HG03432 (cell line): Measurements from ENCODE around the gene PHKA1.
"Not testable (repeated sequence)": the region's sequence is repeated elsewhere in the genome, so short reads cannot be mapped to it uniquely, and the experiment has no call there.

Experiments used
- ATAC-seq: cut with Tn5 transposase; IDR thresholded peaks from one replicate; pipeline ENCODE4 v1.9.1; 2021; ENCODE audit warnings: mild to moderate bottlenecking, moderate library complexity; ENCODE audit not compliant: unreplicated experiment

PHKA1 gene

DNA sequence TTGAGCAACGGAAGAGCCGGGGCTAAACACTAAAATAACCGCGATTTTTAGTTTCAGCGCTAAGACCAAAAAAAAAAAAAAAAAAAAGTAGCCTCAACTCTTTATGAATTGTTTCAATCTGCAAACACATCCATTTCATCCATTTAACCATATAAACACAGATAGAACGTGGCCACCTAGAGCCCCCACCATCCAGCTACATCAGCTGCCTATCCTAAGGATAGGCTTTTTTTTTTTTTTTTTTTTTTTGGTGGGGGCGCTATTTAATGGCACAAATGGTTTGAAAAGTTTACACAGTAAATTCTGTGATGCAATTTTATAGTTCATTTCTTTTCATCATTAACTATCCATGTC lies 141.0 kb downstream of the PHKA1 start:
- peak; percentile 37 for ATAC-seq

DNA sequence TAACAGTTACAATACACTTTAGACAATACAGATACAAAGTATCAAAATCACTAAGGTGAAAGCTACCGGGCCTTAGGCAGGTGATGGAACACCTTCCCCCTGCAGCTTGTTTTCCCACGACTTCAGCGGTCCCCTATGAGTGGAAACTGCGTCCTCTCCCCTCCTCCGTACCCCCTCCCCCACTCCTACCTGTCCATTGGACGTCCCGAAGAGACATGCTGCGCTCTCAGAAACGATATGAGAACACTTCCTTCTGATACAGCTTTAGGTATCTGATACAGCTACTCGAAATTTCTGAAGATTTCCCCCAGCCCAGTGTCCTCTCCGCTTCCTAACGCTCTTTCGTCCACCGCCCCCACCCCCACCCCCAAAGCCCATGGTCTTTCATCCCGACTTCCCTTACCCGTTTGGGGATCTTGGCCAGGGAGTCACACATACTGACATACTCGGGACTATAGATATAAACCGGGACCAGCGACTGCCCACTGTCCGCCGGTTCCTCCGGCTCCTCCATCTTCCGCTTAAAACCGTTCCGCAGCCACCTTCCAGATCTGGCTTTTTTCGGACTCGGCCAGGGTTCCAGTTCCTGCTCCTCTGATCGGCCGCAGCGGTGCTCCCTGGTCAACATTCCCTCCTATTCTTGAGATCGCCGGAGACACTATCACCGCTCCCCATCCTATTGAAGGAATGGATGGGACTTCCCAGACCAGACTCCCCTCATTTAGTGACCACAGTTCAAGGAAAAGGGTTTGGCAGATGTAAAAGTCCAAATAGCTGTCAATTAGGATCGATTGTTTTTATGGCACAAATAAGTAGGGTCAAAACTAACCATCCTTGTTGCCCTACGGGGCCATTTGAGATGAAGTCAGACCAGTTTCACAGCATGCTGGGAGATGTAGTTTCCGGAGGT lies 141.6 kb downstream of the PHKA1 start, which contains the start of gene HDAC8:
Gene HDAC8 (minus strand): TSS at position 596 of the 910 bp plus-strand sequence. CDS start 82 bp downstream, at position 514.
- ATAC-seq: peak; percentile 97

DNA sequence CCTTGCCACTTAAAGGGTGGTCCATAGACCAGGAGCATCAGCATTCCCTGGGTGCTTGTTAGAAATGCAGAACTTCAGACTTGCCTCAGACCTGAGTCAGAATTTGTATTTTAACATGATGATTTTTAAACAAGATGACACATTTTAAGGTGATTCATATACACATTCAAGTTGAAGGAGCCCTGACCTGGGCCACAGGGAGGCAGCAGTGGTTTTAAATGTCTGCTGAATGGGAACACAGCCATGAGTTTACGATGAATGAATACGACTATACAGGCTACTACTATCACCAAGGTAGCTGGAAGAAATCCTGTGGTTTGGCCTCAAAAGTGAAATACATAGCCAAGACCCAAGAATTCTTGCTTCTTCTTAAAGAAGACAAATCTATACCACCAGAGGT lies 144.3 kb downstream of the PHKA1 start:
- no peak for ATAC-seq

DNA sequence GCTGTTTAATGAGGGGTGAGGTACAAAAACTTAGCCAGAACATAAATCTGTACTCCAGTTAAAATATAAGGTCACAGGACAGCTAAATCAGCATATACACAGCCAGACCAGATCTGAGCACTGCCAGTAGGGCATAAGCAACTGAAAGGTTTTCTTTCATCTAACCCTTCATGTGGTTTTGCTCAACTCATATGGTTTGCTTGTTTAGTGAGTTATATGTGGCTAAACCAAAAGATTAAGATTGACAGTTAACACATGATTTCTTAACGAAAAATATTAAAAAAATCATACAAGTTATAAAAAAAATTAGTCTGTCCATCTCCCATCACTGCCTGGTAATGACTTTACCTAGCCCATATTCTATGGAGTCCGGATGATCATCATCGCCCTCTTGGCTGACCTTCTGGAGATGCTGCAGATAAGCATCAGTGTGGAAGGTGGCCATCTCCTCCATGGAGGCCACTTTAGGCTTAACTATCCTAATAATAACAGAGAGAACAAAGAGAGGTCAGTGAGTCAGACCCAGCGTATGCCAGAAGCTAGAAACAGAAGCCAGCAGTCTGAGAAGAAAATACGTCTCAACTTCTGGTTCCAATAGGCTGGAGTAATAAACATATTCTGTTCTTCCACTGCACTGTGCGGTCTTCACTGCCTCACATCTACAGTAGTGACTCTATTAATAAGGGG lies 145.6 kb downstream of the PHKA1 start:
- no peak for ATAC-seq

DNA sequence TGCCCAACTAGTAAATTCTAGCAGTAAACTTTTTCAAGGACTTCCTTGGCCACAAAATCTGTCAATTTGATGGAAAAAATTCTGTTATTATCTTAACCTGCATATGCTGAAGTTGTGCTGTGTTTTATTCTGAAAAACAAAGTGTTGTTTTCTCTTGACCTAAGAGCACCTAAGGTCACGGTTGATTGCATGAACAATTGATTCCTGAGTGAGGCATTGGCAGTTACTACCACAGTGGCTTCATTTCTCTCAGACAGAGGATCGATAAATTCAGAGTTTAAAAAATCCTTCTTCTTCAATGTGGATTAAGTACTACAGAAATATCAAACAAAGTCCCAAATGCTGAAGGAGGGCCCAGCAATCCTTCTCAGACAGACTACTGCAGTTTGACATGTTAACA lies 147.7 kb downstream of the PHKA1 start:
- no peak for ATAC-seq

DNA sequence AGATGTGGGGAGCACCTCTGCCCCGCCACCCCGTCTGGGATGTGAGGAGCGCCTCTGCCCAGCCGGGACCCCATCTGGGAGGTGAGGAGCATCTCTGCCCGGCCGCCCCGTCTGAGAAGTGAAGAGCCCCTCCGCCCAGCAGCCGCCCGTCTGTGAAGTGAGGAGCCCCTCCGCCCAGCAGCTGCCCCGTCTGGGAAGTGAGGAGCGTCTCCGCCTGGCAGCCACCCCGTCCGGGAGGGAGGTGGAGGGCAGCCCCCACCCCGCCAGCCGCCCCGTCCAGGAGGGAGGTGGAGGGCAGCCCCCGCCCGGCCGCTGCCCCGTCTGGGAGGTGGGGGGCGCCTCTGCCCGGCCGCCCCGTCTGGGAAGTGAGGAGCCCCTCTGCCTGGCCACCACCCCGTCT lies 154.5 kb downstream of the PHKA1 start:
- ATAC-seq: not testable (repeated sequence)

DNA sequence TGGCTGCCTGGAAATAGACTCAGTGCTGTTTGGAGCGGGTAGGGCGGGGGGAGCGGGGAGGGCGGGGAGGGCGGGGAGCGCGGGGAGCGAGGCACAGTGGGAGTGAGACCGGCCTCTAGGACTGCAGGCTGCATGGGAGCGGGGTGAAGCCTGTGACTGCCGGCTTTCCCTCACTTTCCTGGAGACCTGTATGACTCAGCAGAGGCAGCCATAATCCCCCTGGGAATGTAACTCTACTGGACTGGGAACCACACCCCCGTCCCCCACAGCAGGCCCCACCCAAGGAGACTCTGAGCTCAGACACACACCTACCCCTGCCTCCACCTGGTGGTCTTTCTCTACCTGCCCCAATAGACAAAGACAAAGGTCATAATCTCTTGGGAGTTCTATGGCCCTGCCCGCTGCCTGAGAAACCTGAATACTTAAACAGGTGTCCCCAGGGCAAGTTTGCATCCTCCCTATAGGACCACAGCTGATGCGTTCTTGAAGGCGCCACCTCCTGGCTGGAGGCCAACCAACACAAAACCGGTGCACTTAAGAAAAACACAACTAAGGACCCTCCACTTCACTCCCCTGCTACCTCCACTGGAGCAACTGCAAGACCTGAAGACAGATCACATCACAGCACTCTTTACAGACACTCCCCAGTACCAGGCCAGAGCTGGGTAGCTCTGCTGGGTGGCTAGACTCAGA lies 159.5 kb downstream of the PHKA1 start:
- no peak for ATAC-seq

- not testable (repeated sequence) for ATAC-seq
Observed at GRCh38 chrX:72552443-72552842, 161.7 kb downstream of the PHKA1 start.

DNA sequence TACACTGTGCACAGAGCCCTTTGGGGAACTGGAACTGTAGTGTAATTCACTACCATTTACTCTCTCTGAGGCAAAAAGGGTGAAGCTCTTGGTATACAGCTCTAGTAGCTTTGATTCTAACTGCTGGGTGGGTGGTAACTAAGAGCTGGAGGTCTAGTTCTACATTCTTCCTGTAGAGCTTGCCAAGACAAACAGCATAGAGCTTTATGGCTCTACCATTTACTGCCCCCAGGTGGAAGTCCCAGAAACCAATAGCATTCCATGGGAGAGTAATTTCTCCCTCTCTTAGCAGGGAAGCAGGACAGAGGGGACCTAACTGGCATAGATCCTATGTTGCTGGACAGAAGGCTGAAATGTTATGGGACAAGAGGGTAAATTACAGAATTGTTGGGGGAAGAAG lies 168.1 kb downstream of the PHKA1 start:
- ATAC-seq: no peak

DNA sequence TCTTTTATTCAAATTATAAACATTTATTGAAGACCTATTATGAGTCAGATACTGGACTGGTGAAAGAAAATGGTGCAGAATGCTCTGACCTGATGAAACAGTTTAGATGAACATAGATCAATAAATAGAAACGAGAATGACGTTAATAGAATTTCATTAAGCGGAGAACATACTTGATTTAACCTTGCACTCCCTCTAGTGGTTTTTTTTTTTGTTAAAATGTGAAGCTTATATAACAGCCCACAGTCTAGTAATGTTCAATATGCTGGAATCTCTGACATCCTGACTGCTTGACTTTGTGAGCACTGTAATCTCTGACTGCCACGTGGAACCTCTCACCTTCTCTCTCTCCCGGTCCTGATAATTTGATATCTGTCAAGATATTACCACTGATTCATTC lies 173.8 kb downstream of the PHKA1 start:
- no peak for ATAC-seq

DNA sequence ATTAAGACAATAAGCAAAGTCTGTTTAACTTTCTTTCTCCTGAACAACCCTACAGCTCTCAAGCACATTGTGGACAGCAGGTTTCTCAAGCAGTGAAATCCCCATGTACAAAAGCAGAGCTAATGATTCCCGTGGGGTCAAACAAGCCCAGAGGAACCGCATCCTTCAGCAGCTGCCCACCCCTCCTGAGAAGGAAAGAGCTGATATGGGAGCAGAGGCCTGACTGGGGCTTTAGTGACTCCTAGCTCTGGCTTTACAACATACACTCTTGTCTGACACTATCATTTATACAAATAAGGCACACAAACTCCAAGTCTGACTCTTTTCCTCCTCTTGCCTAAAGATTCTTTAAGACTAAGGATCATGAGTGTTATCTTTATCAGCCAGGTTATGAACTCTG lies 174.3 kb downstream of the PHKA1 start:
- no peak for ATAC-seq

DNA sequence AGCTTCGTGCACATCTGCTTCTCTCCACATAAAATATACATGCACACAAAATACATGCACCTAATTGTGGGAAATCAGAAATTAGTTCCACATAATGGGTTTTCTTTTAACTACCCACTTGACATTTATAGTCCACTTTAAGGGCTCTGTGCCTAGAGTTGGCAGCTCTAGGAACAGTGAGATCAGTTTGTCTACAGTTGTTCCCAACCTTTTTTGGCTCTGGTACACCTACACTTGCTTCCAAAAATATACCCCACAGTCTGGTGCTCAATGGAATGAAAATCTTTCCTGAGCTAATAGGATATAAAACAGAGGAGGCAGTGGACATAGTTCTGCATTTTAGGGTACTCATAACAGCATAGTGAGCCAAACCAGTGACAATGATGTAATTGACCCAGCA lies 177.6 kb downstream of the PHKA1 start:
- ATAC-seq: no peak

- no peak for ATAC-seq
Observed at GRCh38 chrX:72532366-72532765, 181.7 kb downstream of the PHKA1 start.
